SK-N-SH (cell line): ENCODE measurements around the gene SOX9.

Experiments
- EZH2phosphoT487 ChIP-seq: fragments of 200-600 bp; sonication (generic); IDR thresholded peaks from 2 replicates; pipeline ENCODE4 v1.6.1; 2017; ENCODE audit warnings: low read depth, mixed run types, mild to moderate bottlenecking, antibody characterized with exemption, moderate library complexity, borderline replicate concordance
- FOXJ3 ChIP-seq: sonication (generic); formaldehyde crosslinking; IDR thresholded peaks from 2 replicates; pipeline ENCODE4 v1.5.1; 2020; ENCODE audit warnings: mild to moderate bottlenecking, missing genetic modification reagents
- GABPA ChIP-seq: IDR thresholded peaks from 2 replicates; pipeline ENCODE4 v1.4.0; 2012; ENCODE audit warnings: low read depth, mild to moderate bottlenecking
- NRF1 ChIP-seq: IDR thresholded peaks from 2 replicates; pipeline ENCODE4 v1.6.1; 2012; ENCODE audit warnings: low read depth, mild to moderate bottlenecking, low read length
- POLR2AphosphoS5 ChIP-seq: IDR thresholded peaks from 2 replicates; pipeline ENCODE4 v1.6.1; 2012; ENCODE audit warnings: low read depth, low read length
- RAD21 ChIP-seq: IDR thresholded peaks from 2 replicates; pipeline ENCODE4 v1.6.1; 2012; ENCODE audit warnings: mild to moderate bottlenecking, low read length
- SIN3A ChIP-seq: IDR thresholded peaks from 2 replicates; pipeline ENCODE4 v1.6.1; 2012; ENCODE audit warnings: low read depth, mild to moderate bottlenecking, low read length, moderate library complexity, borderline replicate concordance
- SMC3 ChIP-seq: IDR thresholded peaks from 2 replicates; pipeline ENCODE4 v1.6.1; 2012; ENCODE audit warnings: low read depth, low read length, improper control_type of control experiment
- TAF1 ChIP-seq: IDR thresholded peaks from 2 replicates; pipeline ENCODE4 v1.6.1; 2012; ENCODE audit warnings: low read depth, mild to moderate bottlenecking, low read length, moderate library complexity, borderline replicate concordance
- USF1 ChIP-seq: IDR thresholded peaks from 2 replicates; pipeline ENCODE4 v1.4.0; 2012; ENCODE audit warnings: low read depth, borderline replicate concordance
- USF2 ChIP-seq: fragments of 150-350 bp; IDR thresholded peaks from 2 replicates; pipeline ENCODE4 v1.6.1; 2017; ENCODE audit warnings: antibody characterized with exemption, low read length, low read depth, borderline replicate concordance
- YY1 ChIP-seq: IDR thresholded peaks from 2 replicates; pipeline ENCODE4 v1.4.0; 2012; ENCODE audit warnings: low read depth, mild to moderate bottlenecking
- TF ChIP-seq, protein P1 (sequence below): fragments of 200-600 bp; sonication (generic); IDR thresholded peaks from 2 replicates; pipeline ENCODE4 v1.6.1; 2017; ENCODE audit warnings: antibody characterized with exemption, mild to moderate bottlenecking, moderate library complexity
- TF ChIP-seq, protein P2 (sequence below): IDR thresholded peaks from 2 replicates; pipeline ENCODE4 v1.6.1; 2012; ENCODE audit warnings: mild to moderate bottlenecking, low read depth, low read length, moderate library complexity

GRCh38 chr17:72087876-72088275 is 32.9 kb upstream of the SOX9 start:
- no peak for TF ChIP-seq POLR2AphosphoS5
- no peak for TF ChIP-seq GABPA
- no peak for TF ChIP-seq EZH2phosphoT487
- TF ChIP-seq SMC3, result no peak
- TF ChIP-seq, protein P1, sequence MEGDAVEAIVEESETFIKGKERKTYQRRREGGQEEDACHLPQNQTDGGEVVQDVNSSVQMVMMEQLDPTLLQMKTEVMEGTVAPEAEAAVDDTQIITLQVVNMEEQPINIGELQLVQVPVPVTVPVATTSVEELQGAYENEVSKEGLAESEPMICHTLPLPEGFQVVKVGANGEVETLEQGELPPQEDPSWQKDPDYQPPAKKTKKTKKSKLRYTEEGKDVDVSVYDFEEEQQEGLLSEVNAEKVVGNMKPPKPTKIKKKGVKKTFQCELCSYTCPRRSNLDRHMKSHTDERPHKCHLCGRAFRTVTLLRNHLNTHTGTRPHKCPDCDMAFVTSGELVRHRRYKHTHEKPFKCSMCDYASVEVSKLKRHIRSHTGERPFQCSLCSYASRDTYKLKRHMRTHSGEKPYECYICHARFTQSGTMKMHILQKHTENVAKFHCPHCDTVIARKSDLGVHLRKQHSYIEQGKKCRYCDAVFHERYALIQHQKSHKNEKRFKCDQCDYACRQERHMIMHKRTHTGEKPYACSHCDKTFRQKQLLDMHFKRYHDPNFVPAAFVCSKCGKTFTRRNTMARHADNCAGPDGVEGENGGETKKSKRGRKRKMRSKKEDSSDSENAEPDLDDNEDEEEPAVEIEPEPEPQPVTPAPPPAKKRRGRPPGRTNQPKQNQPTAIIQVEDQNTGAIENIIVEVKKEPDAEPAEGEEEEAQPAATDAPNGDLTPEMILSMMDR, result no peak
- TF ChIP-seq RAD21, result no peak
- TF ChIP-seq SIN3A, result no peak
- no peak for TF ChIP-seq USF1
- no peak for TF ChIP-seq TAF1
- TF ChIP-seq, protein P2, sequence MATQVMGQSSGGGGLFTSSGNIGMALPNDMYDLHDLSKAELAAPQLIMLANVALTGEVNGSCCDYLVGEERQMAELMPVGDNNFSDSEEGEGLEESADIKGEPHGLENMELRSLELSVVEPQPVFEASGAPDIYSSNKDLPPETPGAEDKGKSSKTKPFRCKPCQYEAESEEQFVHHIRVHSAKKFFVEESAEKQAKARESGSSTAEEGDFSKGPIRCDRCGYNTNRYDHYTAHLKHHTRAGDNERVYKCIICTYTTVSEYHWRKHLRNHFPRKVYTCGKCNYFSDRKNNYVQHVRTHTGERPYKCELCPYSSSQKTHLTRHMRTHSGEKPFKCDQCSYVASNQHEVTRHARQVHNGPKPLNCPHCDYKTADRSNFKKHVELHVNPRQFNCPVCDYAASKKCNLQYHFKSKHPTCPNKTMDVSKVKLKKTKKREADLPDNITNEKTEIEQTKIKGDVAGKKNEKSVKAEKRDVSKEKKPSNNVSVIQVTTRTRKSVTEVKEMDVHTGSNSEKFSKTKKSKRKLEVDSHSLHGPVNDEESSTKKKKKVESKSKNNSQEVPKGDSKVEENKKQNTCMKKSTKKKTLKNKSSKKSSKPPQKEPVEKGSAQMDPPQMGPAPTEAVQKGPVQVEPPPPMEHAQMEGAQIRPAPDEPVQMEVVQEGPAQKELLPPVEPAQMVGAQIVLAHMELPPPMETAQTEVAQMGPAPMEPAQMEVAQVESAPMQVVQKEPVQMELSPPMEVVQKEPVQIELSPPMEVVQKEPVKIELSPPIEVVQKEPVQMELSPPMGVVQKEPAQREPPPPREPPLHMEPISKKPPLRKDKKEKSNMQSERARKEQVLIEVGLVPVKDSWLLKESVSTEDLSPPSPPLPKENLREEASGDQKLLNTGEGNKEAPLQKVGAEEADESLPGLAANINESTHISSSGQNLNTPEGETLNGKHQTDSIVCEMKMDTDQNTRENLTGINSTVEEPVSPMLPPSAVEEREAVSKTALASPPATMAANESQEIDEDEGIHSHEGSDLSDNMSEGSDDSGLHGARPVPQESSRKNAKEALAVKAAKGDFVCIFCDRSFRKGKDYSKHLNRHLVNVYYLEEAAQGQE, result no peak
- TF ChIP-seq USF2, result no peak
- no peak for TF ChIP-seq NRF1
- no peak for TF ChIP-seq YY1
- TF ChIP-seq FOXJ3 (CRISPR knock-in tag), result no peak
